CD4-positive, alpha-beta T cell treated with Interleukin-4 for 4 hours (primary cell): ENCODE data around the gene CCR4.
A peak's percentile ranks its signal among the peaks of the same experiment; 100 is the strongest.
"Not testable (repeated sequence)": the region's sequence is repeated elsewhere in the genome, so short reads cannot be mapped to it uniquely, and the experiment has no call there.

ENCODE experiments used
- DNase-seq: peaks from one replicate; pipeline ENCODE4 v3.0.0-alpha.2; 2020

The CCR4 gene

GRCh38 chr3:32984918-32985317 lies 33.5 kb downstream of the CCR4 start:
- DNase-seq, result not testable (repeated sequence)

GRCh38 chr3:32989171-32989570 lies 37.7 kb downstream of the CCR4 start:
- no peak for DNase-seq

- no peak for DNase-seq
These were observed 38.7 kb downstream of the CCR4 start for GRCh38 chr3:32990116-32990515.

GRCh38 chr3:32991781-32992180 lies 40.3 kb downstream of the CCR4 start:
- DNase-seq, result no peak

GRCh38 chr3:32992310-32992686 lies 40.9 kb downstream of the CCR4 start:
- DNase-seq, result no peak

- DNase-seq, result no peak
These were observed 42.6 kb downstream of the CCR4 start for GRCh38 chr3:32994045-32994444.

GRCh38 chr3:32995098-32995497 lies 43.7 kb downstream of the CCR4 start:
- DNase-seq, result no peak

- no peak for DNase-seq
These were observed 44.8 kb downstream of the CCR4 start for GRCh38 chr3:32996048-32996754.

- no peak for DNase-seq
These were observed 45.3 kb downstream of the CCR4 start for GRCh38 chr3:32996755-32997091.

GRCh38 chr3:32998631-32999451 lies 47.4 kb downstream of the CCR4 start:
- peak; percentile 36 for DNase-seq

GRCh38 chr3:33000691-33001385 lies 49.4 kb downstream of the CCR4 start:
- no peak for DNase-seq

GRCh38 chr3:33001889-33002288 lies 50.4 kb downstream of the CCR4 start:
- peak; percentile 44 for DNase-seq

GRCh38 chr3:33003308-33003707 lies 51.9 kb downstream of the CCR4 start:
- DNase-seq, result no peak

GRCh38 chr3:33004205-33004604 lies 52.8 kb downstream of the CCR4 start:
- no peak for DNase-seq

- DNase-seq, result no peak
These were observed 53.5 kb downstream of the CCR4 start for GRCh38 chr3:33004961-33005360.
